ENCODE data around the gene PEX11B.

PEX11B gene

GRCh38 chr1:145871994-145872924, 46.3 kb downstream of the PEX11B start:
- no peak for DNase-seq (ENCODE audit: low read depth, low spot score)

- DNase-seq (ENCODE audit: low read depth, low spot score), result no peak
These were observed 50.3 kb downstream of the PEX11B start for GRCh38 chr1:145868232-145868631.

GRCh38 chr1:145863282-145864018, 55.1 kb downstream of the PEX11B start:
- no peak for DNase-seq (ENCODE audit: low read depth, low spot score)
